Measurements from ENCODE around the gene ZFC3H1. TPM values are rescaled to one million over a fixed set of nuclear protein-coding genes. Genes with fewer than 3 reads are reported as not detected.

The ZFC3H1 gene
- total and polyA plus RNA-seq, 2 of the 8 experiments (the other 6 are each of a cell fraction or from before 2014, with no cell fraction given) = 20.0 to 32.4 TPM

- Histone ChIP-seq H2BK5ac (ENCODE audit: low read depth, low read length) (no peak overlapping the region), H4K91ac (replicated peaks; ENCODE audit: insufficient read length, low read length) (no peak overlapping the region), H3K18ac (ENCODE audit: extremely low read depth, low read length) (no peak overlapping the region), H2BK120ac (replicated peaks; ENCODE audit: low read depth, low read length) (no peak overlapping the region), H3K23me2 (ENCODE audit: low read depth, low read length) (peaks cover 2% of the 10 kb centered on the region; the same call in 1 of the 2 replicates), H3K4me1 (replicated peaks in 1 of 4; ENCODE audit: control insufficient read depth in 3 of 4, insufficient read depth in 4 of 4, low read length in 3 of 4) (no peaks in the 10 kb centered on the region), H3K14ac (ENCODE audit: insufficient read length) (no peak overlapping the region), H3K79me1 (ENCODE audit: low read depth, low read length) (no peaks in the 10 kb centered on the region), H3K36me3 (ENCODE audit: control insufficient read depth in 2 of 4, insufficient read depth in 4 of 4, low read length in 3 of 4) (no peaks in the 10 kb centered on the region), H2BK20ac (ENCODE audit: low read length) (no peak overlapping the region), H3K4ac (replicated peaks; ENCODE audit: insufficient read length, low read depth, low read length) (no peak overlapping the region), H4K20me1 (replicated peaks in 1 of 2; ENCODE audit: control insufficient read depth in 1 of 2, insufficient read depth in 2 of 2, low read length in 2 of 2) (no peaks in the 10 kb centered on the region), H4K5ac (ENCODE audit: insufficient read length, low read depth, low read length) (no peak overlapping the region), H3K79me2 (ENCODE audit: control insufficient read depth in 1 of 2, insufficient read depth in 2 of 2, low read length in 2 of 2) (no peaks in the 10 kb centered on the region), H3K9me3 (ENCODE audit: insufficient read depth in 2 of 2, low read depth in 1 of 2, low read length in 1 of 2) (no peaks in the 10 kb centered on the region), H3K56ac (replicated peaks; ENCODE audit: insufficient read length, low read depth, low read length) (no peak overlapping the region), H2AFZ (ENCODE audit: low read length) (no peak overlapping the region), H2BK12ac (ENCODE audit: low read depth, low read length) (no peak overlapping the region), H3K27ac (ENCODE audit: low read depth, low read length) (no peak overlapping the region), H2AK5ac (ENCODE audit: low read depth, low read length) (no peak overlapping the region), H3K27me3 (replicated peaks in 1 of 4; ENCODE audit: control insufficient read depth in 3 of 4, extremely low read depth in 1 of 4, insufficient read depth in 3 of 4, low read length in 3 of 4) (no peaks in the 10 kb centered on the region), H3K23ac (ENCODE audit: insufficient read length) (no peak overlapping the region), H3K4me3 (ENCODE audit: extremely low read depth in 1 of 4, insufficient read depth in 2 of 4, low read depth in 3 of 4, low read length in 4 of 4) (no peak overlapping the region), H2BK15ac (ENCODE audit: low read length) (no peak overlapping the region), H3K4me2 (ENCODE audit: insufficient read depth in 1 of 2, low read depth in 2 of 2, low read length in 2 of 2) (no peak overlapping the region), H4K8ac (ENCODE audit: extremely low read depth, insufficient read depth, low read length) (no peak overlapping the region), H3K9ac (replicated peaks in 1 of 4; ENCODE audit: extremely low read depth in 1 of 4, low read depth in 3 of 4, low read length in 3 of 4) (no peak overlapping the region)
- POLR2A ChIA-PET (ENCODE audit: partially characterized antibody) = no interaction called here
- no peak for FAIRE-seq
- DNase-seq (ENCODE audit: low read depth in 1 of 2, low spot score in 2 of 2) = no peak
- WGBS, 2 experiments (ENCODE audit: extremely low coverage in 1 of 2, insufficient coverage in 1 of 2, insufficient read length in 1 of 2, insufficient replicate concordance in 2 of 2, low coverage in 1 of 2, low lambda C conversion rate in 2 of 2, missing lambda C conversion rate in 1 of 2) = 89% methylated on average over 1 of the region's 1 CpG; no CpG with 5 or more reads in 1 of the 2 experiments
- CTCF ChIA-PET (ENCODE audit: partially characterized antibody) = interaction anchor here (0.9 to 1.3 kb wide), 2 partner anchors 13 to 70 kb away, joined by 3 read pairs; no protein-coding TSS in a partner anchor
- TF ChIP-seq SP2 (IDR thresholded peaks at IDR 0.05; ENCODE audit: low read length) (no peak), PHF8 (conservative IDR thresholded peaks at IDR 0.05; ENCODE audit: low read depth, low read length) (no peak)
These were observed 18.8 kb upstream of the ZFC3H1 start for GRCh38 chr12:71682466-71682865.

Measured in H1 (cell line).